ENCODE measurements around the gene RNF144A.

Gene RNF144A

DNA sequence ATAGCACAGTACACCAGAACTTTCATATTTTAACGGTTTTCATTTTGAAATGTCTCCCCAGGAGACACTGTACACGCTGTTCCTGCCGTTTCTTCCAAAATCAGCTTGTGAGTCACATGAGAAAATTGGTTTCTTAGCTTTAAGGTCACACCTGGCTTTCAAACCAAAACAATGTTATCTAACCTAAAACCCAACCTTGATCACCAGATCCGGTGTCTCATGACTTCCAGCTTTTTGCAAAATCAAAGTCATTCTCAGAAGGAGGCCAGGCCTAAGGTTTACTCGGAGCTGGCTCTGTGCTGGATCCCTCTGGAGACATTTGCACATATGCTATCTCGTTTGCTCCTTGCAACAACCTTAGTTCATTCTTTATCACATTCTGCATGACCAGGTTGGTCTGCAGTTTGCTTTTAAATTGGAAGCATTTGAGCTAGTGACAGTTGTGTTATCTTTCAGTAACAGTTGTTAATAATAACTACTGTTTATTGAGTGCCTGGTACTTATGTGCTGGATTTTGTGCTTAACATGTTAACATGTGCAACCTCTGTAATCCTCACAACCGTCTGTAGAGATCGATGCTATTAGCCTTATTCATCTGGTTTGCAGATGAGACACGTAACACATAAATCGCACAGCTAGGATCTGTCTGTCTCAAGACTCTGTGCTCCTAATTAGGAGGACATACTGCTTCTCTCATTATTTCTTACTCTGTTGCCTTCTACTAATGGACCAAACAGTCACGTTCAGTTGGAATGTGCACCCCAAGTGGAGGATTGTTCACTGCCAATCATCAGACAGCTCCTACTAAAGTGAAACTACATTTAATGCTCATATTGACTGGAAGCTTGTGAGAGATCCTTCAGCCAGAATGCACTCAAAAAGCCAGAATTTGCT, 105.5 kb downstream of the RNF144A start:
- DNase-seq (ENCODE audit: low spot score) = no peak

DNA sequence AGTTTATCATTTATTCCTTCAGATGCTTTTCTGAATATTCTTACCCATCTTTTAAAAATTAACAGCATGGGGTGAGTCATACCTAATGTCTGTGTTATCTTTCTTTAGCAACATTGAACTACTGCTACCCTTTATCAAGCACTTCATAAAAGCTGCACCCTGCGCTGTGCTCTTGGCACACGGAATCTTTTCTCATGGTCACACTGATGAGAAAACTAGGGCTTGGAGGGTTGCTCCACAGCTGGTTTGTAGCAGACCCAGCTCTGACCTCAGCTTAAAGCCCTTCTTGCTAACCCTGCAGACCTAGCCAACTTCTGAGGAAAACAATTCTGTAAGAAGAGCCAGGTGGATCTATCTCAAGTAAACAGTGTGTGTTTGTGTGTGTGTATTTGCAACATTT, 106.3 kb downstream of the RNF144A start:
- DNase-seq (ENCODE audit: low spot score) = no peak

DNA sequence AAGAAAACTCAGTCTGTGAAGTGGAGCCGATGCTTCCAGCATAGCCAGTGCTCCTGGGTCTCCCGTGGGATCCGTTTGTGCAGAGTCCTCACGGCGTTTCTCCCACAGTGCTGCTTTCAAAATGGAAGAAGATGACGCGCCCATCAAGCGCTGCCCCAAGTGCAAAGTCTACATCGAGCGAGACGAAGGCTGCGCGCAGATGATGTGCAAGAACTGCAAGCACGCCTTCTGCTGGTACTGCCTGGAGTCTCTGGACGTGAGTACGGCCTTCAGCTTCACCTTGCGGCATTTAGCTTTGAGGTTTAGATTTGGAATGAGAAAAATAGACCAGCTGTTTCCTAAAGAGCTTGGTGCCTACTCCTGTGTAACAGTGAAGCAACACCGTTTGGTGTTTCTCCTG, 107.0 kb downstream of the RNF144A start:
- DNase-seq (ENCODE audit: low spot score) = no peak

DNA sequence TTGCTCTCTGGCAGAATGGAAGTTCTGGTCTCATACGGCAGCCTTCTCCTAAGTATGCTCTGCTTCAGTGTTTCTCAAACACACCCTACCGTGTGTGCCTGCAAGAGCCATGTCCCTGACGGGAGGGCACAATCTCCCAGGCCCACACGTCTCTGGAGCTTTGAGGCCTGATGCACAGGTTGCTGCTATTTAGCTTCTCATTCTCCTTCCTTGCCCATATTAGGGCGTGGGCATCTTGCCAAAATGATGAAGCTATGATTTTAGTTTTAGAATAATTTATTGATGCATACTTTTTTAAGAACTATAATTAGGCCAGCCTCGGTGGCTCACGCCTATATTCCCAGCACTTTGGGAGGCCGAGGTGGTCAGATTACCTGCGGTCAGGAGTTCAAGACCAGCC, 107.9 kb downstream of the RNF144A start:
- no peak for DNase-seq (ENCODE audit: low spot score)

DNA sequence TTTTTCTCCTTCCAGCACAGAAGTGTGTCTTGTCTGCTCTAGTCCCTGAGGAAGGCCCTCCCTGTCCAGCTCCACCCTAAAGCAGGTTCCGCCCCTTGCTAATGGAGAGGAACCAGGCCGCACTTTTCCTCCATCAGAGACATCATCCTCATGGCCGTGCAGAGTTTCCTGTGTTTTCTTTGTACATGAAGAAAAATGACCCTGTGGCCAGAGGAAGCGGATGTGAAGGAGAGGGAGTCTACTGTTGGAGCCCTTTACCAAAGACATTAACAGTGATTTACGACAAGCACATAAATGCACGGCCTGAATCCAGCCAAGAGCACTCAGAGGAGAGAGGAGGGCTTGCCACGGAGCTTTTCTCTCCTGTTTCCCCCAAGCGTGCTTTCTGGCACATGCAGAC, 109.5 kb downstream of the RNF144A start:
- DNase-seq (ENCODE audit: low spot score) = no peak

DNA sequence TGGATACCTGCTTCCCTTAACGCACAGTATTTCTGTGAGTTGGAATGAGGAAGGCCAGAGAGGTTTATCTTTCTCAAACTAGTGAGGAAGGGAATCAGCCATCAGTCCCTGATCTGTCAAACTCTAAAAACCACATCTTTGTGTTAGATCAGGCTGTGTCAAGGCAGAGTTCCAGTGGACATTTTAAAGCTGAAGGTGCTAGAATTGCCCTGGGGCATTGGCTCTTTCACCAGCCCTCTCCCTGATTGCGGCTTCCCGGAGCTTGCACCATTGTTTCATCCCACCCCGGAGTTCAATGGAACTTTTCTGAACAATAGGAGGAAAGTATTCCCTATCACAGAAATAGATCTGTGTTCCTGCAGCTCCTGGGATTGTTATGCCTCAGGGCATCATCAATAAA, 110.2 kb downstream of the RNF144A start:
- DNase-seq (ENCODE audit: low spot score) = no peak

DNA sequence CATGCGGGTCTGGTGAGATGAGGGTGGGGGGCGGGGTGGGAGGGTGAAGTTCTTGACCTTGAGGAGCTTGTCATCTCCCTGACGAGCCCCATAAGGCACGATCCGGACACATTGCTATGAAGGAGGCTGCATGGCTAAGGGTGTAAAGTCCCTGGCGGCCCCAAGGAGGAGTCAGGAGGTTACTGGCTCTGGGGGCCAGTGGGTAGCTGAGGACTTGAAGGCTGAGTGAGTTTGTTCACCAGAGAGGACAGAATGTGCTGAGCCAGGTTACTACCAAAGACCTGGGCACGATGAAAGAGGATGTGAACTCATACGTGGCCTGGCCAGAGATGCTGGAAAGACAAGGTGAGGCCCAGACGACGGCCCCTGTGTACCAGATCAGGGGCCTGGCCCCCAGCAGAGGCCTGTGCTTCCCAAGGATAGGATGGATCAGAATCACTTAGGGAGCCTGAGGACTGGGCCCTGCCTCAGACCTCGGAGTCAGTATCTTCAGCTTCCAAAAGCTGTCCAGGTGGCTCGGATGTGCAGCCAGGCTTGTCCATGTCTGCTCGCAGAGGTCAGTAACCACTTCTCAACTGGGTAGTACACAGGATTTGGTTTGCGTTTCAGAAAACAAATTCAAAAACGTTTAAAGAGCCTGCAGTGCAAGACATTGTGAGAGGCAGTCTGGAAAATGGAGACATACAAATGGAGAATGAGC, 110.9 kb downstream of the RNF144A start:
- no peak for DNase-seq (ENCODE audit: low spot score)

DNA sequence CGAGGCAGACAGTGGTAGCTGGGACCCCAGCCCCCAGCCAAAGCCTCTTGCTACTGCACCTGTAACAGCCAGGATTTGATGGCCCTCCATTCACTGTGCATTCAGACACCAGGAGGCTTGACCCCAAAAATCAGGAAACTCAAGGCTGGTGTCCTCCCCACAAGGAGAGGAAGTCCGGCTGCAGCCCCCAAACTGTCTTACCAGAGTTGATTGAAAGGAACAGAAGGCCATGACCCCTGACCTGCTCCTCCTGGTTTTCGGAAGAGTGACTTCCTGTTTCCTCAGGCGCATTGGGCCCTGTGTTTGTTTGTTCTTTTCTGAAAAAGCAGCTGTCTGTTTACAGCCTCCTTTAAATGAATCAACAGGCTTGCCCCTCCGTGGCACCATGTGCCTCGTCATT, 111.6 kb downstream of the RNF144A start:
- DNase-seq (ENCODE audit: low spot score) = no peak

DNA sequence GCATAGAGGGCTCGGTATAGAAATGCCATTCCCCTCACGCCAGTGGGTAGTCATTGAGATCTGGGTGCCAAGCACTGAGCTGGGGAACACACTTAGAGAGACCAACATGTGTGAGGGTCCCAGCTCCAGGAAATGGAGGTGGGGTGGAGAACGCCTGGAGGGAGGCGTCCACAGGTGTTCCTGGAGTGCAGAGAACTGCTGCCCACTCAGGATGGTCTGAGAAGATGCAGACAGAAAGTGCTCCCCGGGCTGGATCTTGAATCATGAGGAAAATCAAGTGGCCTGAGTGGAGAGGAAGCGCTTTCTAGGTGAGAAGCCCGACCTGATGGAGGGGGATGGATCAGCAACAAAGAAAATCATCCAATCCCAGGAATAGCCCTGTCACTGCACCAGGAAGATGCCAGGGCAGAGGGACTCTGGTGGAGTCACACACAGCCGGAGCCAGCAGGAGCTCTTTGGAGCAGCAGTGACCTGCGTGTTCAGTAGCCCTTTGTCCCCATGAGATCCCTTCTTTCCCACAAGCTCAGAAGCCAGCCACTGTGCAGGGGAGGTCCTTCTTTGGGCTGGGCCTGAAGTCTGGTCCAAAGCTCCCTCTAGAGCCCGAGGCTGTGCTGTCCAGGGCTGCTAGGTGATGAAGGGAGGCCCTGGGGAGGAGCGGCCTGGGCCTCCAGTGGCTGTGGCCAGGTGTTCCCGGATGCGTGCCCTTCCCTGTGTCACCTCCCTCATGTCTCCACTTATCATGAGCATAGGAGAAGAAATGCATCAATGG, 112.3 kb downstream of the RNF144A start:
- DNase-seq (ENCODE audit: low spot score) = no peak

DNA sequence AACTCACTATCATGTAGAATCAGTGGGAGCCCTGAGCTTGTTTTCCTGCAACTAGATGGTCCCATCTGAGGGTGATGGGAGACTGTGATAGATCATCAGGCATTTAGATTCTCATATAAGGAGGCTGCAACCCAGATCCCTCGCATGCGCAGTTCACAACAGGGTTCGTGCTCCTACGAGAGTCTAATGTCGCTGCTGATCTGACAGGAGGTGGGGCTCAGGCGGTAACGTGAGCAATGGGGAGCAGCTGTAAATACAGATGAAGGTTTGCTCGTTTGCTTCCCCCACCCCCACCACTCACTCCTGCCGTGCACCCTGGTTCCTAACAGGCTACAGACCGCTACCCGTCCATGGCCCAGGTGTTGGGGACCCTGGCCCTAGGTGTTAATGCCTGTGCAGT, 113.6 kb downstream of the RNF144A start:
- no peak for DNase-seq (ENCODE audit: low spot score)

DNA sequence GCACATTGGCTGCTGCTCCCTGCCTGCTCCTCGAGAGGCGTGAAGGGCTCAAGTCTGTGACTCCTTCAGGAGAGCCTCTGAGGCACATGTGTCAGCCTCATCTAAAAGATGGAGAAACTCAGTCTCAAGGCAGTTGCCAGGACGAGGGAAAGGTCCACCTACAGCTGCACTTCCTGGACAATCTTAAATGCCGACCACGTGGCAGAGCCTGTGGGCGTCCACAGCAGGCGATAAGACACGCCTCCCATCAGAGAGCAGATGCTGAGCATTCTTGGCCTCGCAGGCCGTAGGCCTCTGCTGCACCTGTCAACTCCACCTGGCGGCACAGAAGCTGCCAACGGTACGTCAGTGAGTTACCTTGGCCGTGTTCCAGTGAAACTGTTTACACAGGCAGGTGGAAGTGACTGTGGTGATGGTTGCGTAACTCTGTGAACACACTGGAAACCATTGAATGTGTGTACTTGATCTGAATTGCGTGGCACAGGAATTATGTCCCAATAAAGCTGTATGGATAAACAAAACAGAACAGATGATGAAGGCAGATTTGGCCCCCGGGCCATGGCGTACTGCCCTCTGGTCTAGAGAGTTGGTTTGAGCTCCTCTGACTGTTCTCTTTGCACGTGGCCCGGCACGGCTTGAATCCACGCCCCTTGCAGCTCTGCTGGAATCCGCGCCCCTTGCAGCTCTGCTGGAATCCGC, 114.5 kb downstream of the RNF144A start:
- DNase-seq (ENCODE audit: low spot score) = no peak

DNA sequence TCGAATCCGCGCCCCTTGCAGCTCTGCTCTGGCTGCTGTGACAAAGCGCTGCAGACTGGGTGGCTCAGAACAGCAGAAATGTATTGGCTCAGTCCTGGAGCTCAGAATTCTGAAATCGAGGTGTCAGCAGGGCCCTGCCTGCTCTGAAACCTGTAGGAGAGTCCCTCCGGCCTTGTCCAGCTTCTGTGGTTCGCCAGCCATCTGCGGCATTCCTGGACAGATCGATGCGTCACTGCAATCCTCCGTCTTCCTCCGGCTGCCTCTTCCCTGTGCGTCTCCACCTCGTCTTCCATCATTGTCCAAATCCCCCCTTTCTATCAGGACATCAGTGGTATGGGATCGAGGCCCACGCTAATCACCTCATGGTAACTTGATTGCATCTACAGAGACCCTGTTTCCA, 115.2 kb downstream of the RNF144A start:
- DNase-seq (ENCODE audit: low spot score) = no peak

DNA sequence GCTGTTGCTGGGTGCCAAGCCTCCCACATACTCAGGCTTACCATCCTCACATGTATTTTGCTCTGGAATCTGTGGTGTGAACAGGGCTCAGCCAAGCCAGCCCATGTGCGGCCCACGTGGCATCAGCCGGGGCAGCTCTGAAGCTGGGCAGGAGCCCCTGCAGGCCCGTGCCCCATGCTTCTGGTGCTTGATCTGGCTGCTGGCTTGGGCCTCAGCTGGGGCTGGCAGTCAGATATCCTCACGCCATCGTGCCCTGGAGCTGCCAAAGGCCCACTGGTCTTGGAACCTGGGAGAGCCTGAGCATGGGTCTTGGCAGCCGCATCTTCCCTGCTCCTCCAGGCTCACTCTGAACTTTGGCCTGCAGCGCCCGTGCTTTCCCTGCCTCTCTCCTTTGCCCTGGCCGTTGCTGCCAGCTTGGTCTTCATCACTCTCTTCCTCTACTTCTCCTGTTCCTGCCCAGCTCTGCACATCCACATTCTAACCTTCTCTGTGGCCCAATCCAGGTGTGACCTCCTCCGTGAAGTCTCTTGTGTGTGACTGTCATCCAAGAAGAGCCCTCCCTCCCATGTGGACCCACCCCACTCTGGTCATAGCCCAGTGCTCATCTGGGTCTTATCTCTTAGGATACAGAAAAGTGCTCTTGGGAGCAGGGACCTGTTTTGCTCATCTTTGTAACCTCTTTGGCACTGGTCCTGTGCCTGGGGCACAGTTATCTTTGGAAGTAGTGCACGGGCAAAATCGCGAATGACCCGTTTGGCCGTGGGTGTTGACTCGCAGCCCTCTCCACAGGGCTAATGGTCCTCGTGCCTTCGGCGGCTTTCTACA, 116.1 kb downstream of the RNF144A start:
- no peak for DNase-seq (ENCODE audit: low spot score)

DNA sequence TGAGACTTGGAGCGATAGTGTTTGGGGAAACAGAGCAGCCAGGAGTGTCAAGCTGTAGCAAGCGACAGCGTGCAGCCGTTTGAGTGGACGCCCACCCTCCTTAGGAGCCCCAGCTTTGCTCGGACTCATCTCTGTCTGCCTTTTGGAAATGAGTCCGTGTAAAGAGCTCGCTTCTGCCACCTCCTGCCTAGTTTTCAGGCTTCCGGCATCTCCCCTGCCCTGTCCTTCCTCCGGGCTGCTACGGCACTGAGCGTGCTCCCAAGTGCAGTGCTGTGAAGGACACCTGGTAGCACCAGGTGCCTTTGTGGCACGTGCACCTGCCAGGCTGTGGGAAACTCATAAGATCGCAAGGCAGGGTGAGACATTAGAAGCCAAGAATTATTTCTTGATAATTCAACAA, 117.1 kb downstream of the RNF144A start:
- no peak for DNase-seq (ENCODE audit: low spot score)

DNA sequence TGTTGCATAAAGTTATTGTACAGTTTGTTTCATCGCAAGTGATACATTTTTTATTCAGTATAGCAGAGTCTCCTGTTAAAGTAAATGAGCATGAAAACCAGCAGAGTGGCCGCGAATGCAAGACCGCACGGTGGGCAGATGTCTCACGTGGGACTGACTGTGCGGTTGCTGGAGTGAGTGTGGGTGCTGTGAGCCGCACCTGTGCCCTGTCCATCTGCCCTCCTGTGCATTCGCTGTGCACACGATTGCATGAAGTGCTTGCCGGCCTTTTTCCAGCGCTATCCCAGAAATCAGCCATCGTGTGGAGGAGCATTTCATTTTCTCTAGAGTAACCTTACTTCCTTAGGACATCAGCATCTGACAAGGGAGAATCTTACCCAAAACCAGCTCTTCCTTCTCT, 118.7 kb downstream of the RNF144A start:
- DNase-seq (ENCODE audit: low spot score) = no peak

DNA sequence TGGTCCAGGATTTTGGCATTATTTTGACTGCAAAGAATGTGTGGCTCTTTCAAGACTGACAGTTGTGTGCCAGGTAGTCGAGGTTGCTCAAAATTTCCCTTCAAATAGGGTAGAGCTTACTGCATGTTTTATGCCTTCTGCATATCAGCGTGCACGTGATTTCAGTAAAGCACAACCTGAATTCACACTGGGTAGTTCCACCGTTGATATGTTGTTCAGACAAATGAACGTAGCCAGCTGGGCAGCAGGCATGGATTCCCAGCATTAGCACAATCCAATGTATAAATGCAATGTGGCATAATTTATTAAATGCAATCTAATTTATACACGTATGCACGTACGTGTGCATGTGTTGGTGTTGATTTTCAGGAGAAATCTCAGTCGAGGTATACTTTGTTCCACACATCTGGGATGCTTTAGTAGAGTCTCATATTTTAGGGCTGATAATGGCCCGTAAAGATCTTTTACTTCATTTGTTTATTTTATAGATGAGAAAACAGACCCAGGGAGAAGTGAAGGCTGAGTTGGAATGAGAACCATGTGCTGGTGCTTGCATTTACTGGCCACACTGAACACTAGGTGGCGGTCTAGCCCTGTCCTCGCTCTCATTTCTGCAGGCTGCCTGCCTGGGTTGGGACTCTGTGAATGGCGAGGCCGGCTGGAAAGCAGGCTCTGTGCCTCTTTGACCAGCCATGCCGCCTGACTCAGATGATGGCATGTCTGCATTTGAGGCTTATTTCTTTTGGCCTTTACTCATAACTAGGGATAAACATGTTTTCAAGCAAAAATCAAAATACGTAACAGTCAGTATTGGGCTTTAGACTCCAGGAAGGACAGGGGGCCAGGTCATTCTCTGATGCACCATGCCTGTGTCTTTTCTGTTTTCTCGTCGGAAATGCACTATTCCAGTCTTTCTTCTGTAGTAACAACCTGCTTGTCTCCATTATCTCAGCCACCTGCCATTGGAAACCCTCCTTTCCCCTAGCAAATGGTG, 120.4 kb downstream of the RNF144A start:
- DNase-seq (ENCODE audit: low spot score) = no peak

DNA sequence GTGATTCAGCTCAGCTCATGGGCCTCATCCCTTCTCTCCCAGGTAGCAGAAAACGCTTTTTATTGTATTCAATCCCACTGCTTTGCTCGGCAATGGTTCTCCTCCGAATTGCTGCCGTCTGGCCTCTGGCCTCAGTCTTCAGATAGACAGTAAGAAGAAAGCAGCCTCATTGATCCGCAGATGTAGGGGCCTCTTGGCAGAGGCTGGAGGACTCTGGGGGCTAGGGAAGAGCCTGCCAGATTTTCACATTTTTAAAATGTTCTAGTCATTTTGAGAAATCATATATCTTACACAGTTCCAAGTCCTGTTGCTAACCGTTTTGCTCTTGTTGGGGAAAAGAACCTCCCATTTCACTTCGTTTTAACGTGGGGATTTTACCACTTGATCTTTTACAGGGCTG, 123.3 kb downstream of the RNF144A start:
- no peak for DNase-seq (ENCODE audit: low spot score)

DNA sequence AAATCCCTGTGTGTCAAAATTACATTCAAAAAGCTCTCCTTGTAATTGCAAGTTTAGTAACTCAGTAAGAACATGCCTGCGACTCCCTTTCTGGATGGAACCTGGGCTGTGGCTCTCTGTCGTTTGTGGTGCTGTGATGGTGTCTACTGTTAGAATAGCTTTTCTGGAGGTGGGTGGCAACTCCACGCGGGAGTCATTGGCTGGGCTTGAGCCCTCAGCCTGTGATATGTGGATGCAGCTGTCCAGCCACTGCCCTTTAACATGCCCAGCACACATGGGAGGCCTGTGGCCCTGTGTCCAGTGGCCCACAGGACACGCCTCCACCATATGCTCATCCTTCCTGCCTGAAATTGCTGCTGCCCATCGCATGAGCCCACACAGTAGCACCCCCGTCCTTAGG, 124.2 kb downstream of the RNF144A start:
- DNase-seq (ENCODE audit: low spot score) = no peak

DNA sequence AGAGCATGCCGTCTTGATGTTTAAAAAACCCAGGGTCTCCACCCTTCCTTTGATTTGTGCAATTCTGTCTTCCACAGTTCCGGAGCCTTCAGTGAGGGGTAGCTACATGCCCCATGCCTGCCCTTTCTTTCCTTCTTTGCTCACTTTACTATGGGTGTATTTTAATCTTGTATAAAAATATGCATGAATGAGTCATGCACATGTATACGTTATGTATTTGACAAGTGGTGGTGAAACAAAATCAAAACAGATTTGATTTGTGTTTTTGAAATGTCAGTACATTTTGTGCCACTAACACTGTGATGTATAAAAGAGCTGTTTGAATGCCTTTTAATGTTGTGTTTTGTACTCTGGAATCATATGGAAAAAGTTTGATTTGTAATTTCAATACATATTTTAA, 126.5 kb downstream of the RNF144A start:
- no peak for DNase-seq (ENCODE audit: low spot score)
